Right atrium auricular region (tissue), 2 donors: ENCODE data around the gene HCN2. TPM values are rescaled to one million over a fixed set of nuclear protein-coding genes. Genes with fewer than 3 reads are reported as not detected.

Source experiments
- DNase-seq: peaks from one replicate; pipeline ENCODE4 v3.0.0-alpha.2; 2019; ENCODE audit warnings: low spot score
- H3K27ac ChIP-seq, 2 donors: fragments of 200-600 bp; sonication (generic); 1 replicate in 1 of 2; 2 replicates in 1 of 2; pipeline ENCODE4 v1.5.1; 2016 to 2019
- H3K27me3 ChIP-seq, 2 donors: fragments of 200-600 bp; sonication (generic); one replicate each; pipeline versions ENCODE4 v1.5.1 to v1.6.0; 2017 to 2019
- H3K36me3 ChIP-seq: fragments of 200-600 bp; sonication (generic); one replicate; pipeline ENCODE4 v1.5.1; 2016
- H3K4me1 ChIP-seq, 2 donors: fragments of 200-600 bp; sonication (generic); one replicate each; pipeline versions ENCODE4 v1.5.1 to v1.6.0; 2017 to 2019
- H3K4me3 ChIP-seq, 2 donors: fragments of 200-600 bp; sonication (generic); 1 replicate in 1 of 2; 2 replicates in 1 of 2; pipeline ENCODE4 v1.5.1; 2017 to 2019; ENCODE audit warnings: mild to moderate bottlenecking in 1 of 2, moderate library complexity in 1 of 2
- H3K9me3 ChIP-seq, 2 donors: fragments of 200-600 bp; sonication (generic); one replicate each; pipeline ENCODE4 v1.5.1; 2019
- CTCF ChIP-seq, 2 donors: fragments of 200-600 bp; sonication (generic); IDR thresholded peaks; one replicate each; pipeline ENCODE4 v1.5.1; 2019; ENCODE audit warnings: antibody characterized with exemption in 2 of 2
- total RNA-seq, 2 donors: library from RNA; depleted of rRNA; stranded (reverse); fragments of >200 nt; gene quantifications; one replicate each; pipeline ENCODE4 v1.1.0, GENCODE V29; 2016

HCN2 gene
- total RNA-seq, 2 donors from 2014 or later: 1.4 to 11.1 TPM

- Histone ChIP-seq H3K27ac (no peak overlapping the region), H3K36me3 (no peaks in the 10 kb centered on the region), H3K9me3 (no peaks in the 10 kb centered on the region), H3K27me3 (no peaks in the 10 kb centered on the region), H3K4me3 (no peak overlapping the region), H3K4me1 (peaks cover 0 to 10% of the 10 kb centered on the region in 2 donors)
- TF ChIP-seq CTCF (IDR thresholded peaks at IDR 0.05): no peak
- no peak for DNase-seq
These were observed 22.3 kb upstream of the HCN2 start for GRCh38 chr19:567296-567900.

GRCh38 chr19:570251-570686 lies 19.4 kb upstream of the HCN2 start:
- H3K36me3 ChIP-seq: no peaks in the 10 kb centered on the region
- TF ChIP-seq CTCF (IDR thresholded peaks at IDR 0.05): no peak
- no peaks in the 10 kb centered on the region for H3K27me3 ChIP-seq
- DNase-seq: no peak
- H3K9me3 ChIP-seq: no peaks in the 10 kb centered on the region
- no peak overlapping the region for H3K4me3 ChIP-seq
- H3K27ac ChIP-seq: no peak overlapping the region
- H3K4me1 ChIP-seq: peaks cover 0 to 34% of the 10 kb centered on the region in 2 donors

GRCh38 chr19:570937-571565 lies 18.6 kb upstream of the HCN2 start:
- Histone ChIP-seq H3K4me1 (peaks cover 0 to 41% of the 10 kb centered on the region in 2 donors), H3K27me3 (no peaks in the 10 kb centered on the region), H3K36me3 (no peaks in the 10 kb centered on the region), H3K27ac (peak overlapping the region; percentile 71 to 78), H3K9me3 (no peaks in the 10 kb centered on the region), H3K4me3 (peak overlapping the region; percentile 98 to 99)
- DNase-seq: no peak
- no peak for TF ChIP-seq CTCF (IDR thresholded peaks at IDR 0.05)

- TF ChIP-seq CTCF (IDR thresholded peaks at IDR 0.05): no peak
- H3K4me1 ChIP-seq: peaks cover 0 to 47% of the 10 kb centered on the region in 2 donors
- no peaks in the 10 kb centered on the region for H3K27me3 ChIP-seq
- peak overlapping the region; percentile 71 to 78 for H3K27ac ChIP-seq
- no peaks in the 10 kb centered on the region for H3K36me3 ChIP-seq
- H3K9me3 ChIP-seq: no peaks in the 10 kb centered on the region
- H3K4me3 ChIP-seq: peak overlapping the region; percentile 98 to 99
- DNase-seq: no peak
These were observed 18.1 kb upstream of the HCN2 start for GRCh38 chr19:571566-571974.

GRCh38 chr19:572140-572742 lies 17.4 kb upstream of the HCN2 start, which contains the start of gene BSG:
BSG (plus strand) TSS chr19:572596; CDS start chr19:572635, 39 bp downstream.
- Histone ChIP-seq H3K4me3 (peak within 1 kb of the TSS; percentile 98 to 99), H3K4me1 (peaks cover 0 to 53% of the 10 kb centered on the region in 2 donors), H3K27ac (peak within 1 kb of the TSS; percentile 96 to 97), H3K27me3 (no peaks in the 10 kb centered on the region), H3K9me3 (no peaks in the 10 kb centered on the region), H3K36me3 (no peaks in the 10 kb centered on the region)
- no peak for TF ChIP-seq CTCF (IDR thresholded peaks at IDR 0.05)
- DNase-seq: peak; percentile 99
